Measurements from ENCODE around the gene VPS37B.

VPS37B gene

DNA sequence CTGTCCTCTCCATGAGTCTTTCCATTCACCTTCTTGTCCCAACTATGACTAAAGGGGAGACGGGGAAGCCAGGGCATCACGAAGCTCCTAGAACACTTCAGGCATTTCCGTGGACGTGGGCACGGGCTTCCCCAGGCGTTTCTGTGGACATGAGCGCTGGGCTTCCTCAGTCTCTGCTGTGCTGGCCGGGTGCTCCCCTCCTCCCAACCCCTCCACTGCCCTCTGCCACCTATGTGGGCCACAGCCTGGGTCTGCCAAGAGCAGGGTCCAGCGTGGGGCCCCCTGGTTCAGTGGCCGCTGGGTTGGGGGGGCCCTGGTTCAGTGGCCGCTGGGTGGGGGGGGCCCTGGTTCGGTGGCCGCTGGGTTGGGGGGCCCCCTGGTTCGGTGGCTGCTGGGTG is 45.9 kb downstream of the VPS37B start:
- no peak for DNase-seq

GRCh38 chr12:122849352-122850047 is 46.4 kb downstream of the VPS37B start:
- DNase-seq, result no peak

- no peak for DNase-seq
Observed at GRCh38 chr12:122848471-122849351, 47.2 kb downstream of the VPS37B start.

- DNase-seq, result no peak
Observed at GRCh38 chr12:122847921-122848421, 48.0 kb downstream of the VPS37B start.

- no peak for DNase-seq
Observed at GRCh38 chr12:122847516-122847836, 48.4 kb downstream of the VPS37B start.

DNA sequence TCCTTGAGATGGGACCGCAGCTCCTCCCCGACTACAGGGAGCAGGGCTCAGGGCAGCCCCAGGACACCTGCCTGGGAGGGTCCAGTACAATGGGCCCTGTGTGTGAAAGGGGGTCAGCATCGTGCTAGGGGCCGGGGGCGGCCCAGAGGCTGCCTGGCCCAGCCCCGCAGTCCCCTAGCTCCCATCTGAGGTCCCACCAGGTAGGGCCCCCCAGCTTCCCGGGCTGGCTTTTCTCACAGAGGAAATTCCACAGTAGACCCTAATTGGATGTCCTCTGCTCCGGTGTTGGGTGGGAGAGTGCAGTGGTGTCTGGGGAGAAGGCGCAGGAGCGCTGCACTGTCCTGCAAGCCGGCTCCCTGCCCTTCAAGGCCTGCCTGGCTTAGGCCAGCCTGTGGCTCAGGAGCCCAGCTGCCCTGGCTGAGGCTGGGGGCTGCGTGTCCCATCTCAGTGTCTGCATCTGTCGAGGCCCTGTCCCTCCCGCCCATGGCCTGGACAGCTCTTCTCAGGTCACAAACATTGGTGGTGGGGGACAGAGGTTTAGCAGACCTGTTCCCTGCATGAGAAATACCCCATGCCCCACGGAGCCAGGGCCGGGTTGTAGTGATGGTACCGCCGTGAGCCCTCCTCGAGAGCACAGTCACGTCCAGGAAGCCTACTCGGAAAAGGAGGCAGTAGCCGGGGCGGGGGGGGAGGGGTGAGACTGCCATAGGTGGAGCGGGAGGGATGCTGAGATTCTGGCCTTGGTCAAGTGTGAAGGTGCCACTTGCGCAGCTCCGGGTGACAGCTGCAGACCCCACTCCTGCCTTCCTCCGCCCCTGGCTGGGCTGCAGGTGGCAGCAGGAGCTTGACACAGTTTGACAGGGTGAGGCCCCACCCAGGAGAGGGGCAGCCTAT is 49.1 kb downstream of the VPS37B start:
- DNase-seq, result no peak

- DNase-seq, result no peak
Observed at GRCh38 chr12:122845865-122846621, 49.9 kb downstream of the VPS37B start.

DNA sequence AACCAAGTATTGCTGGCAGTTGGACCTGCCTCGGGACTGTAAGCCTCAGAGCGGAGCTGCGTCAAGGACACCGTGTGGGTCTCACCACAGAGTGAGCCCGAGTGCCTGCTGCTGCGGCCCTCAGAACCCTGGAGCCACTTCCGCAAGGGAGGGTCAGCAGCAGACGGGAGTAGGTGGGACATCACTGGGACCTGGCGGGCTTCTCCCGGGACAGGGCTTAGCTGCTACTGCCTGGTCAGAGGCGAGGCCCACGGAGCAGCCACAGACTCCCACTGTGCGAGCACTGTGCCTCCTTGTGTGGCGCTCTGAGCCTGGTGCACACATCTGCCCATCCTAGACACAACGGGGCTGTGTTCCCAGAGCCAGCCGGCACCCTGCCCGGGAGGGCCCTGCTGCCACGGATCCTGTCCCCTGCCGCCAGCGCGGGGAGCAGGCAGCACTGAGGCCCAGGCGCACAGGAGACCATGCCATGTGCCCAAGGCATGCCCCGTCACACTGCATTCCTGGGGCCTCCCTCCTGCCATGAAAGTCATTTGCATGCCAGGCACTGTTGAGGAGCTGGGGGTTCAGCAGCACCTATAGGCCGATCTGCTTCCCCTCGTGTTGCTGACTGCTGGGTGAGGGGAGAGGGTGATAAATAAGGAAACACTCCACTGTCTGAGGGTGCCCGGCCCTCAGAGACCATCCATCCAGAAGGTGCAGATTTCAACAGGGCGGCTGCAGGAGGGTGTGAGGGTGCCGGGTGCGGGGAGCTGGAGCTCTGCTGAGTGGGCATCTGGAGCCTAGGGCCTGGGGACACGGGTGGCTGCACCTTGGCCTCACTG is 50.7 kb downstream of the VPS37B start:
- no peak for DNase-seq

DNA sequence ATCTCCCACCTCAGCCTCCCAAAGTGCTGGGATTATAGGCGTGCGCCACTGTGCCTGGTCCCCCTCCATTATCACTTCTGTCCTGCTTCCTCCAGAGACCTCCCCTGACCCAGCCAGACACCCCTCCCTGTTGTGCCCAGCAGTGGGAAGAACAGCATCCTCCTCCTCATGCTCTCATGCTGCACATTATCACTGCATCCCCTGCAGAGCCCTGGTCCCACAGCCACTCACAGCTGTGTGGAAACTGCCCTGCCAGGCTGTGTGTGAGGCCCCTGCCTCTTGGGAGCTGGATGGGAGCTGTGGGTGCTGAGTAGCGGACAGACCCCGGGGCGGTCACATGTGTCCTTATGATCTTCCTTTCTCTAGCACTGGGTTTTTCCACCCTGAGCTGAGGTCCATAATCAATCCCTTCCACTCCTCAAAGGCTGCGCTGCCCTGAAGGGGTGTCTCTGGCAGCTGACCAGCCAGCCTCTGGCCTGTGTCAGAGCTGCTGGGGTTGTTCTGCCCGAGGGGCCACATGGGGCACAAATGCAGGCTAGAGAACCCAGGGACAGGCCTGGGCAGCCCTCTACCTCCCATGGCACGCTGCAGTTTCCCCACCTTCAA is 51.5 kb downstream of the VPS37B start:
- DNase-seq, result no peak

DNA sequence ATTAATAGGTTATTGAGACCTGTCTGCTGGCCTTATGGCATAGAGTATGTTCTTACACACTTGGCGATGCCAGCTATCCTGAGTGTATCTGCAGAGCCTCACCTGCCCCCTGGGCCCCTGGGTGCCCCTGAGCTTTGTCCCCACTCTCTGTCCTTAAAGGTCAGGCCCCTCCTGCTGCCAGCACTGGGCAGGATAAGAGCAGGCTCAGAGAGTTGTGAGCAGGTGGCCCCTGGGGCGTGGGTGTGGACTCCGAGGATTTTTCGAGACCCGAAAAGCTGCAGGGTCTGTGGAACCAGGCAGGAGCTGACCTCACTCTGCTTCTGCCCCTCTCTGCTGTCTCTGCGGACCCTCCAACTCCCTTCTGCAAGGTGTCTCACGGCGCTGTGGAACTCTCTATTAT is 52.5 kb downstream of the VPS37B start:
- no peak for DNase-seq

DNA sequence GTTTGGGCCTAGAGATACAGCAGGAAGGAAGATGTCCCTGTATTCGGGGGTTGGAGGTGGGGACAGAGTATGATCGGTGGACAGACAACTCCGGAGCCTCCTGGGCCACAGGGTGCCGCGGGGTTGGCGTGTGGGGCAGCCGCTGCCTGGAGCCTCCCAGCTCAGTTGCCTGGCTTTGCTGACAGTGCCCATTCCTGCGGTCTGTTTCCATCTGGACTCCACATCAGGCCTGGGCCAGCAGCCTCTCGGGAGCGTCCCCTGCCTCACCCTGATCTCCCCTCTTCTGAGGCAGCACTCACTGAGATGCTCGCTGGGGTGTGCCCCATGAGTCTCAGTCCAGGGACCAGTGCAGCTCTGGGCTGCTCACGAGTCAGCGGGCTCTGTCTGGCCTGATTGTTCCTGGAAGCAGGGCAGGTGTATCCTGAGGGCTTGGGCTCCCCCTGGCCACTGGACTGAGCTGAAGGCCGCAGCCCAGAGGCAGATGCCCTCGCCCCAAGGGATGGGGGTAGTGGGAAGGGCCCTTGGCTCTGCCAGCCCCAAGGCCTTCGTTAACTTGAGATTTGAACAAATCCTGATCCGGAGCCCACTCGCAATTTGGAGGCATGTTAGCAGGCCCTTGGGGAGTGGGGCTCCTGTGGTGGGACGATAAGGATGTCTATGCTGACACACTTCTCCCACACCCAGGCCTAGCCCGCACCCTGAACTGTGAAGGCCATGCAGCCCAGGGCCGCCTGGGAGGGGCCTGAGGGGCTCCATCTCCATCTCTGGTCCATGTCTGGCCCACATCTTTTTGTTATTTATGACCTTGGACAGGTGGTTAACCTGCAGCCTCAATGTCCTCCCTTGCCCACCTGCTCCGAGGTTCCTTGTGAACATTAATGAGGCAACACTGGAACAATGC is 53.2 kb downstream of the VPS37B start:
- no peak for DNase-seq

DNA sequence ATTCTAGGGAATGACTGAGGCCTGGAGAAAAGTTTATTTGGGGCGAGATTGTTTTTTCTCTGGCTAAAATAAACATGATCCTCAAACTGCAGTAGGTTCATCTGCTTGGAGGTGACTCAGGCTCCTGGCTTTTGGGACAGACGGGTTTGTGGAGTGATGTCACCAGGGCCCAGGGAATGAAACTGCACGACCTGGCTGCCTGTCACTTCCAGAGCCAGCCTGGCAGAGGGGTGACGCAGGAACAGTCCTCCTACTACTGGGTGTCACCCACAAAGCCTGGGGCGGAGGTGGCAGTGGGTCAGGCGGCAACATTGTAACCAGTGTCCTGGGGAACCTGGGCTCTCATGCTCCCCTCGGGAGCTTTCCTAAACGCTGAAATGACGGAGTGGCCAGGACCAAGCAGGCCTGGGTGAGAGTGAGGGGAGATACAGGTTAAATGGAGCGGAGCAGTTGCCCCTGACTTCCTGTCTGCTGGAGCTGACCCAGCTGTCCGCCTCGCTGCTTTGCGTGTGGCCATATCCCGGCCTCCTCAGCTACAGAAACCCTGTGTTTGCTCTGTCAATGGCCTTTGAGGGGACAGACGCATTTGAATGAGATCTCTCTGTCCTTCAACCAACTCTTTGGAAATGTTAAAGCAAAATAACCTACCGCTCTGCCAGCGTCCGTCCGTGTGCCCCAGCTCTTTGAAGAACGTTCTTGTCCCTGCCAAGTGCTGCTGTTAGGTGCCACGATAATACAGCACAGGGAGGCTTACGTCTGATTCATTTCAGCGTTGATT is 54.2 kb downstream of the VPS37B start:
- no peak for DNase-seq

DNA sequence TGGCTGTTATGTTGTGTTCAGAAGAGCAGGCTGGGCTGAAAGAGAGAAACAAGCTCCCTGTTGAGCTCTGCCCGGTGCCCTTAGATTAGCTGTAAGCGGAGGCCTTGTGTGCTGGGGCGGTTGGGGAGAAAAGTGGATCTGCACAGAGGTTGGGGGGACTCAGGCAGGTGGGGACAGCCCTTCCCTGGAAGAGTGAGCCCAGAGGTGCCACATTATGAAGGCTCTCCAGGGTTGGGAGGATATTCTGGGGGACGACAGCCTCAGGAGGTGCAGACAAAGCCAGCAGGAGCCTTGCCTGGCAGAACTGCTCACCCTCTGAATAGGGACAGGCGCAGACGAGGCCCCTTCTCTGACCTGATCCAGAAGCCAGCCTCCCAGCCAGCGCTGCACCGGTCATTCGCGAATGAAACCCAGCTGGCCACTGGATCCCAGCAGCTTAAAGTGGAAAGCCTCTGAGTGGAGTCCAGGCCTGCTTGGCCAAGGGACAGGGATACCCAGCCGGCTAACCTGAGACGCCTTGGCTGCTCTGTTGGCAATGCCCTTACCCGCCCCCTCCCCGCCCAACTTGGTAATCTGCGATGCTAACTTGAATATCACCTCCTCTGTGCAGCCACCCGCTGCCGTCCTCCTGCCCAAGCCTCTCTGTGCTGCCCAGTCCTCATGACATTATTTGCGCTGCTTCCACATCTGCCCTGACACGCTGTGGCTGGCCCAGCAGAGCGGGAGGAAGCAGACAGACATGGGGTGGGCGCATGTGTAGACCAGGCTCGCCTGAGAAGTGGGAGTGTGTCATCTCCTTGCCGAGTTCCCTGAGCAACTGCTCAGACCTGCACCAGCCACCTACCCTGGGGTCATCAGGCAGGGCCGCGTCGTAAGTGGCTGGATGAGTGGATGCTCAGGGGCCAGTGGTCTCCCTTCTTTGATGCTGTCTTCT is 55.1 kb downstream of the VPS37B start:
- no peak for DNase-seq

GRCh38 chr12:122839907-122840554 is 55.9 kb downstream of the VPS37B start:
- DNase-seq, result no peak

DNA sequence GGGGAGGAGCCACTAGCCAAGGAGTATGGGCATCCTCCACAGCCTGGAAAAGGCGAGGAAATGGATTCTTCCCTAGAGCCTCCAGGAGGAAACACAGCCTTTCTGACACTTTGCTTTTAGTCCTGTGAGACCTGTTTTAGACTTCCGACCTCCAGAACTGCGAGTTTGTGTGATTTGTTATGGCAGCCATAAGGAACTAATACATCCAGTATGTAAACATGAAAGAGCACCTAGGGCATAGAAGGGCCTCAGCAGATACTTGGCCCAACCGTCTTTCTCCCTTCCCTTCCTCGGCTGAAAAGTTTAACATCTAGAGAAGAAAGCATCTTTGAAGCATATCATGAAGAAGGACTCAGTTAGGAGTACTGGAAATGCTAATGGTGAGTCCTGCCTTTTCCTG is 57.1 kb downstream of the VPS37B start:
- DNase-seq, result no peak

GRCh38 chr12:122837306-122838265 is 58.3 kb downstream of the VPS37B start:
- DNase-seq, result no peak

All from activated T-cell treated with anti-CD3 and anti-CD28 coated beads, Interleukin-2, amount 50 U/mL, for 1 hour (primary cell).